Iris pigment epithelial cell (primary cell): ENCODE data around the gene NCAN.
"Not testable (repeated sequence)": the region's sequence is repeated elsewhere in the genome, so short reads cannot be mapped to it uniquely, and the experiment has no call there.

Experiments used
- DNase-seq: peaks from one replicate; pipeline ENCODE4 v3.0.0-alpha.2; 2011; ENCODE audit warnings: low read depth

Gene NCAN

GRCh38 chr19:19193926-19194325, 17.8 kb upstream of the NCAN start:
- no peak for DNase-seq

- no peak for DNase-seq
Observed at GRCh38 chr19:19201697-19202630, 9.8 kb upstream of the NCAN start.

- no peak for DNase-seq
Observed at GRCh38 chr19:19202707-19203011, 9.1 kb upstream of the NCAN start.

GRCh38 chr19:19203012-19203856, 8.5 kb upstream of the NCAN start, which contains the start of gene NR2C2AP:
Gene NR2C2AP, minus strand, starts transcription at chr19:19203414. Its CDS starts 354 bp downstream, at chr19:19203060.
- peak; percentile 85 for DNase-seq

- no peak for DNase-seq
Observed at GRCh38 chr19:19204181-19204580, 7.6 kb upstream of the NCAN start.

- DNase-seq: no peak
Observed at GRCh38 chr19:19205416-19206410, 6.0 kb upstream of the NCAN start.

GRCh38 chr19:19206938-19207337, 4.8 kb upstream of the NCAN start:
- no peak for DNase-seq

GRCh38 chr19:19207637-19208572, 3.9 kb upstream of the NCAN start:
- DNase-seq: no peak

GRCh38 chr19:19209372-19209771, 2.4 kb upstream of the NCAN start:
- no peak for DNase-seq

GRCh38 chr19:19212916-19213315, 1.2 kb downstream of the NCAN start:
- DNase-seq: no peak

GRCh38 chr19:19213426-19214158, 1.8 kb downstream of the NCAN start:
- no peak for DNase-seq

GRCh38 chr19:19214159-19214490, 2.4 kb downstream of the NCAN start:
- DNase-seq: no peak

GRCh38 chr19:19214892-19215291, 3.1 kb downstream of the NCAN start:
- peak; percentile 22 for DNase-seq

GRCh38 chr19:19215792-19216191, 4.0 kb downstream of the NCAN start:
- no peak for DNase-seq

- DNase-seq: peak; percentile 46
Observed at GRCh38 chr19:19217099-19217498, 5.3 kb downstream of the NCAN start.

- no peak for DNase-seq
Observed at GRCh38 chr19:19218911-19219310, 7.2 kb downstream of the NCAN start.

GRCh38 chr19:19221000-19221399, 9.2 kb downstream of the NCAN start:
- not testable (repeated sequence) for DNase-seq

- no peak for DNase-seq
Observed at GRCh38 chr19:19223060-19223459, 11.3 kb downstream of the NCAN start.

GRCh38 chr19:19223636-19224035, 11.9 kb downstream of the NCAN start:
- no peak for DNase-seq
